ENCODE results near the gene WNK2. TPM values are rescaled to one million over a fixed set of nuclear protein-coding genes. Genes with fewer than 3 reads are reported as not detected.

Gene WNK2
- total and polyA plus RNA-seq, 2 donors = 4.8 to 9.3 TPM

GRCh38 chr9:93294011-93294410 lies 110.1 kb downstream of the WNK2 start:
- H3K27ac ChIP-seq (ENCODE audit: low read depth) = no peak overlapping the region
- 86% methylated on average over 9 of the region's 9 CpGs for WGBS
- no peaks in the 10 kb centered on the region for H3K36me3 ChIP-seq (ENCODE audit: insufficient read depth)
- DNase-seq (ENCODE audit: extremely low spot score) = no peak
- no peak overlapping the region for H3K4me3 ChIP-seq (ENCODE audit: low read depth, low read length)
- no peaks in the 10 kb centered on the region for H3K4me1 ChIP-seq (ENCODE audit: insufficient read depth)

DNA sequence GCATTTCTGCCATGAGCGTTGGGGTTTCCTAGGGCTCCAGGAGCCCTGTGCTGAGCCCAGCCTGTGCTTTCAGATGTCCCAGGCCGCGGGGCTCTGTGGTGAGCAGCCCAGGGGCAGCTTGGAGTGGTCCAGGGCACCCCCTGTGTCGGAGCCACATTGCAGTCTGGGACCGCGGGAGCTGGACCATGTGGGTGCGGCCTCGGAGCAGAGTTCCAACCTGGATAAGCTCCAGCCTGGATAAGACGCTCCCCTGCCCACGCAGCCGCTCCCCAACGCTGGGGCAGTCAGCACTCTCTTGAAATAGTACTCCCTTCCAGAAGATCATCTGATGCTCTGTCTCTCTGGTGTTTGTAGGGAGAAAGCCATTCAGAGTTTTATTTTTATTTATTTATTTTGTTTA lies 111.1 kb downstream of the WNK2 start:
- H3K4me1 ChIP-seq (ENCODE audit: insufficient read depth) = no peaks in the 10 kb centered on the region
- H3K27ac ChIP-seq (ENCODE audit: low read depth) = no peak overlapping the region
- no peak overlapping the region for H3K4me3 ChIP-seq (ENCODE audit: low read depth, low read length)
- no peak for DNase-seq (ENCODE audit: extremely low spot score)
- 52% methylated on average over 12 of the region's 12 CpGs for WGBS
- no peaks in the 10 kb centered on the region for H3K36me3 ChIP-seq (ENCODE audit: insufficient read depth)

DNA sequence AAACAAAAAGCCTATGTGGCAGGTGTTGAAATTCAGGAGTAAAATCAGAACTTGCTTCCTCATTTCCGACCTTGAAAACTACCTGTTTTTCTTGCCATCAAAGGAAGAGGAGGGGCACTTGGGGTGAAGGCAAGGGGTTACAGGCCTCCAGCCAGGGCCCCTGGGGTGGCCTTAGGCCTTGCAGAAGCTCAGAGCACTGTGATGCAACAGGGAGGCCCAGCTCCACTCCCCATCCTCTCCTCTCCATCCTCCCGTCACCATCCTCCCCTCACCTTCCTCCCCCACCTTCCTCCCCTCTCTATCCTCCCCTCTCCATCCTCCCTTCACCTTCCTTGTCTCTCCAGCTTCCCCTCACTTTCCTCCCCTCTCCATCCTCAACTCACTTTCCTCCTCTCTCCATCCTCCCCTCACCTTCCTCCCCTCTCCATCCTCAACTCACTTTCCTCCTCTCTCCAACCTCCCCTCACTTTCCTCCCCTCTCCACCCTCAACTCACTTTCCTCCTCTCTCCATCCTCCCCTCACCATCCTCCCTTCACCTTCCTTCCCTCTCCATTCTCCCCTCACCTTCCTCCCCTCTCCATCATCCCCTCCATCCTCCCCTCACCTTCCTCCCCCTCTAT lies 111.6 kb downstream of the WNK2 start:
- no peak for DNase-seq (ENCODE audit: extremely low spot score)
- 71% methylated on average over 2 of the region's 2 CpGs for WGBS
- Histone ChIP-seq H3K4me3 (ENCODE audit: low read depth, low read length) (no peak overlapping the region), H3K27ac (ENCODE audit: low read depth) (no peak overlapping the region), H3K4me1 (ENCODE audit: insufficient read depth) (no peaks in the 10 kb centered on the region), H3K36me3 (ENCODE audit: insufficient read depth) (no peaks in the 10 kb centered on the region)

GRCh38 chr9:93296889-93297480 lies 113.0 kb downstream of the WNK2 start:
- no peak for DNase-seq (ENCODE audit: extremely low spot score)
- H3K4me3 ChIP-seq (ENCODE audit: low read depth, low read length) = no peak overlapping the region
- 63% methylated on average over 17 of the region's 17 CpGs for WGBS
- no peaks in the 10 kb centered on the region for H3K4me1 ChIP-seq (ENCODE audit: insufficient read depth)
- no peak overlapping the region for H3K27ac ChIP-seq (ENCODE audit: low read depth)
- no peaks in the 10 kb centered on the region for H3K36me3 ChIP-seq (ENCODE audit: insufficient read depth)

DNA sequence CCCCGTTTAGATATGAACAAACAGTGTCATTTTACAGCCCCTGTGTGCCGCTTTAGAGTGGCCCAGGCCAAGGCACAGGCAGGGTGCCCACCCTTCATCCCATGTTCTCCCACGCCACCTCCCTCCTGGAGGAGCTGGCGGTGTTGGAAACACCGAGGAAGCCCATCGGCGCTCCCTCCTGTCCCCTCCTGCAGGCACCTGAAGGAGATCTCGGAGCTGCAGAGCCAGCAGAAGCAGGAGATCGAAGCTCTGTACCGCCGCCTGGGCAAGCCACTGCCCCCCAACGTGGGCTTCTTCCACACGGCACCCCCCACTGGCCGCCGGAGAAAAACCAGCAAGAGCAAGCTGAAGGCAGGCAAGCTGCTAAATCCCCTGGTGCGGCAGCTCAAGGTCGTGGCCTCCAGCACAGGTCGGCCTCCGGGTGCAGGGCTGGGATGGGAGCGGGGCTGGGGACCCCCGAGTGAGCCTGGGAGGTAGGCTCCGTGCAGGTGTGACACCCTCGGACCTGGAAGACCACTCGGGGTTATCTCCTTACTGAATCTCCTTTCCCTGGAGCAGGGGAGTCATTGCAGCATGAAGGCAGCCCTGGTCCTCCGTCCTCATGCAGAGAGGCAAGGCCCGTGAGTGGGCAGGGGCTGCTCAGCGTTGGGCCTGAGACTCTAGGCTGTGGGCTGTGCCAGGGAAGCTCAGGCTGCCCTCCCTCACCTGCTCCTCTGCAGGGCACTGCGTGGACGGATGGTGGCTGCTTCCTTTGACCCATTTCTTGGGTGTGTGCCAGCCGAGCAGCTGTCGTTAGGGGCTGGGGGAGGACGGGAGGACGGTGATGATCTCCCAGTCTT lies 113.9 kb downstream of the WNK2 start:
- H3K4me3 ChIP-seq (ENCODE audit: low read depth, low read length) = no peak overlapping the region
- no peak overlapping the region for H3K27ac ChIP-seq (ENCODE audit: low read depth)
- no peak for DNase-seq (ENCODE audit: extremely low spot score)
- H3K4me1 ChIP-seq (ENCODE audit: insufficient read depth) = no peaks in the 10 kb centered on the region
- WGBS = 72% methylated on average over 33 of the region's 33 CpGs
- no peaks in the 10 kb centered on the region for H3K36me3 ChIP-seq (ENCODE audit: insufficient read depth)

- no peak for DNase-seq (ENCODE audit: extremely low spot score)
- H3K4me1 ChIP-seq (ENCODE audit: insufficient read depth) = no peaks in the 10 kb centered on the region
- no peak overlapping the region for H3K27ac ChIP-seq (ENCODE audit: low read depth)
- no peaks in the 10 kb centered on the region for H3K36me3 ChIP-seq (ENCODE audit: insufficient read depth)
- H3K4me3 ChIP-seq (ENCODE audit: low read depth, low read length) = no peak overlapping the region
- WGBS = 70% methylated on average over 26 of the region's 26 CpGs
These were observed 114.8 kb downstream of the WNK2 start for GRCh38 chr9:93298498-93299417.

GRCh38 chr9:93299418-93300174 lies 115.7 kb downstream of the WNK2 start:
- H3K4me1 ChIP-seq (ENCODE audit: insufficient read depth) = no peaks in the 10 kb centered on the region
- WGBS = 84% methylated on average over 26 of the region's 26 CpGs
- no peak overlapping the region for H3K27ac ChIP-seq (ENCODE audit: low read depth)
- no peak overlapping the region for H3K4me3 ChIP-seq (ENCODE audit: low read depth, low read length)
- H3K36me3 ChIP-seq (ENCODE audit: insufficient read depth) = no peaks in the 10 kb centered on the region
- no peak for DNase-seq (ENCODE audit: extremely low spot score)

DNA sequence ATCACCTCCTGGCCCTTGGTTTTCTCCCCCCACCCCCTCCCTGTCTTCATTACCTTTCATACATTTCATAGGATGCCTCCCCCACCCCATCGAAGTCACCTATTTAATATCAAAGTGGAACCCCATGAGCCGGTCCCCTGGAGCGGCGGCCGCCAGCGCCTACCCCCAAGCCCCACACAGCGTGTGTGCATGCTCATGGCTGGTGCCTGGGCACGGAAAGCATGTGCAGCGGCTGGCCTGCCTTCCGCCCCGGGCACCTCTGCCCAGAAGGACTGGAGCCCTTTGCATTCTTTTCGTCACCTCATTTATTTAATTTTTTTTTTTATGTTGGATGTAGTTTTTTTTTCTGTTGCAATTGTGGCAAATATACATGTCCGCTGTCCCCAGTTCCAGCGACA lies 116.2 kb downstream of the WNK2 start:
- WGBS = 94% methylated on average over 14 of the region's 14 CpGs
- H3K4me1 ChIP-seq (ENCODE audit: insufficient read depth) = no peaks in the 10 kb centered on the region
- no peak for DNase-seq (ENCODE audit: extremely low spot score)
- no peaks in the 10 kb centered on the region for H3K36me3 ChIP-seq (ENCODE audit: insufficient read depth)
- H3K27ac ChIP-seq (ENCODE audit: low read depth) = no peak overlapping the region
- H3K4me3 ChIP-seq (ENCODE audit: low read depth, low read length) = no peak overlapping the region

GRCh38 chr9:93300585-93301081 lies 116.7 kb downstream of the WNK2 start:
- Histone ChIP-seq H3K4me1 (ENCODE audit: insufficient read depth) (no peaks in the 10 kb centered on the region), H3K4me3 (ENCODE audit: low read depth, low read length) (no peak overlapping the region), H3K36me3 (ENCODE audit: insufficient read depth) (no peaks in the 10 kb centered on the region), H3K27ac (ENCODE audit: low read depth) (no peak overlapping the region)
- no peak for DNase-seq (ENCODE audit: extremely low spot score)
- 78% methylated on average over 12 of the region's 12 CpGs for WGBS

DNA sequence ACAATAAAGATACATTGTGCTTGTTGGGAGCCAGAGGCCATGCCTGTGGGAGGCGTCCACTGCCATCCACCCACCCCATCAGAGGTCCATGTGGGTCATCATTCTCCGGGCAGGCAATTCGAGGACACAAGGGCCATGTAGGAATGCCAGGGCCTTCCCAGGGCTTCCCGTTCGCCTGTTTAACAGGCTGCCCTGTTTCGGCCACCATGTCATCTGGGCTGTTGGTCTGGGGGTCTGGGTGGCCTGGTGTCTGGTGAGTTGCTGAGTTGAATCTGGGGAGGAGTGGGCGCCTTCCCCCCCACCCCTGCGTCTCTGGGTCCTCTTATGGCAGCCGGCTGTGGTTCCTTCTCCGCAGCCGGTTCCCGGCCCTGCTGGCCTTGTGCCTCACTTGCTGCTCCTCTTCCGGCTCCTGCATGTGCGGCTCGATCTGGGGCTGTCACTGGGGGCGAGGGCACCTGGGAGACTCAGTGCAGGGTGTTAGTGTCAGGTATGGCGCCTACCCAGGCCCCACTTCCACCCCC lies 117.4 kb downstream of the WNK2 start:
- Histone ChIP-seq H3K27ac (ENCODE audit: low read depth) (no peak overlapping the region), H3K36me3 (ENCODE audit: insufficient read depth) (no peaks in the 10 kb centered on the region), H3K4me3 (ENCODE audit: low read depth, low read length) (no peak overlapping the region), H3K4me1 (ENCODE audit: insufficient read depth) (no peaks in the 10 kb centered on the region)
- DNase-seq (ENCODE audit: extremely low spot score) = no peak
- 92% methylated on average over 17 of the region's 17 CpGs for WGBS

DNA sequence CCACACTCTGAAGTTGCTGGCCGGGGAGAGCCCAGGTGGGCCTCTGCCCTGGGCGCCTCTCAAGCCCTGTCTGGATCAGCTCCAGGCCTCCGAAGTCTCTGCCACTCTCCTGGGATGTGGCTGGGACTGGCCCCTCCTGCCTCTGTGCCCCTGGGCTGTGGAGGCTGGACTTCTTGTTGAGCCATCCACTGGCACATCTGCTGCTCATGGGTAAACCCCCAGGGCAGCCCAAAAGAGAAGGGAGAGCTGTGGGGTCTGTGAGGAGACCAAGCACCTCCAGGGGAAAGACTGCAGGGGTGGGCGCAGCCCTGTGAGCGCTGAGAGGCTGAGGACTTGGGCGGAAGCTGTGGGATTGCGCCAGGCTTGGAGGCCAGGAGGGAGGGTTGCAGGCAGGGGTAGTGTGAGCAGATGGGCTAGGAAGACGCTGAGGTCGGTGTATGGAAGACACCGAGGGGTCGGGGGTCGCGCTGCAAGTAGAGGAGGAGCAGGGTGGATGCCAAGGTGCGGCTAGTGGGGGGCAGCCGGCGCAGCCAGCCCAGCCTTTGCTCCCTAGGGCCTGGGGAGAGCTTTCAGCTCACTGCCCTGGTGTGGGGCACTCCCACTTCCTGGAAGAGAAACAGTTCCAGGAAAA lies 118.1 kb downstream of the WNK2 start:
- 89% methylated on average over 16 of the region's 16 CpGs for WGBS

GRCh38 chr9:93302586-93303257 lies 118.8 kb downstream of the WNK2 start:
- WGBS = 91% methylated on average over 6 of the region's 6 CpGs
- no peak overlapping the region for H3K27ac ChIP-seq (ENCODE audit: low read depth)
- no peaks in the 10 kb centered on the region for H3K36me3 ChIP-seq (ENCODE audit: insufficient read depth)
- no peak overlapping the region for H3K4me3 ChIP-seq (ENCODE audit: low read depth, low read length)
- H3K4me1 ChIP-seq (ENCODE audit: insufficient read depth) = no peaks in the 10 kb centered on the region
- DNase-seq (ENCODE audit: extremely low spot score) = no peak

More for the DNA sequence above, 118.1 kb downstream of the WNK2 start:
- no peak overlapping the region for H3K4me3 ChIP-seq (ENCODE audit: low read depth, low read length)
- no peak for DNase-seq (ENCODE audit: extremely low spot score)
- no peaks in the 10 kb centered on the region for H3K4me1 ChIP-seq (ENCODE audit: insufficient read depth)
- H3K27ac ChIP-seq (ENCODE audit: low read depth) = no peak overlapping the region
- no peaks in the 10 kb centered on the region for H3K36me3 ChIP-seq (ENCODE audit: insufficient read depth)
